Suppressor macrophage (primary cell): ENCODE data around the gene SLC28A1.

Experiments used
- DNase-seq, 4 experiments: peaks; one replicate each; pipeline ENCODE4 v3.0.0-alpha.2; 2020 to 2022

Gene SLC28A1

GRCh38 chr15:84886211-84886983, 1.9 kb downstream of the SLC28A1 start:
- DNase-seq = no peak

GRCh38 chr15:84886984-84887299, 2.5 kb downstream of the SLC28A1 start:
- DNase-seq = no peak

- DNase-seq = peak in 1 of 4 experiments; percentile 2
Observed at GRCh38 chr15:84887938-84888337, 3.5 kb downstream of the SLC28A1 start.

- no peak for DNase-seq
Observed at GRCh38 chr15:84888639-84889038, 4.2 kb downstream of the SLC28A1 start.

GRCh38 chr15:84889313-84889990, 5.0 kb downstream of the SLC28A1 start:
- DNase-seq = no peak

- DNase-seq = peak in 2 of 4 experiments; percentile 37 to 45
Observed at GRCh38 chr15:84889991-84890669, 5.7 kb downstream of the SLC28A1 start.

- no peak for DNase-seq
Observed at GRCh38 chr15:84890670-84891162, 6.3 kb downstream of the SLC28A1 start.

- no peak for DNase-seq
Observed at GRCh38 chr15:84891339-84891738, 6.9 kb downstream of the SLC28A1 start.

- DNase-seq = no peak
Observed at GRCh38 chr15:84892786-84893307, 8.4 kb downstream of the SLC28A1 start.

- DNase-seq = no peak
Observed at GRCh38 chr15:84893607-84894006, 9.1 kb downstream of the SLC28A1 start.

GRCh38 chr15:84894736-84895425, 10.4 kb downstream of the SLC28A1 start:
- DNase-seq = no peak

- no peak for DNase-seq
Observed at GRCh38 chr15:84898761-84899160, 14.3 kb downstream of the SLC28A1 start.

GRCh38 chr15:84899750-84900149, 15.3 kb downstream of the SLC28A1 start:
- DNase-seq = no peak

GRCh38 chr15:84901540-84901939, 17.1 kb downstream of the SLC28A1 start:
- DNase-seq = no peak

- no peak for DNase-seq
Observed at GRCh38 chr15:84903751-84904150, 19.3 kb downstream of the SLC28A1 start.

GRCh38 chr15:84904419-84904818, 20.0 kb downstream of the SLC28A1 start:
- DNase-seq = no peak

GRCh38 chr15:84905016-84905916, 20.8 kb downstream of the SLC28A1 start:
- no peak for DNase-seq

- DNase-seq = no peak
Observed at GRCh38 chr15:84907731-84908130, 23.3 kb downstream of the SLC28A1 start.

- no peak for DNase-seq
Observed at GRCh38 chr15:84908564-84908963, 24.1 kb downstream of the SLC28A1 start.

GRCh38 chr15:84909029-84909428, 24.6 kb downstream of the SLC28A1 start:
- no peak for DNase-seq

GRCh38 chr15:84909782-84910181, 25.3 kb downstream of the SLC28A1 start:
- no peak for DNase-seq
